ENCODE data around the gene GRAP2. TPM values are rescaled to one million over a fixed set of nuclear protein-coding genes. Genes with fewer than 3 reads are reported as not detected.
"Not testable (repeated sequence)": the region's sequence is repeated elsewhere in the genome, so short reads cannot be mapped to it uniquely, and the experiment has no call there.

Gene GRAP2
- total RNA-seq, 4 donors from 2014 or later: 3.8 to 10.5 (median 4.3) TPM

- H3K27ac ChIP-seq: no peak overlapping the region
- no peak overlapping the region for H3K4me3 ChIP-seq
- 62 to 66% methylated on average over 7 of the region's 7 CpGs for WGBS, 2 donors
- H3K9me3 ChIP-seq: peaks cover 0 to 4% (median 0%) of the 10 kb centered on the region in 4 donors
- no peaks in the 10 kb centered on the region for H3K4me1 ChIP-seq
- no peak for TF ChIP-seq CTCF (IDR thresholded peaks at IDR 0.05)
- TF ChIP-seq POLR2A (IDR thresholded peaks at IDR 0.05): no peak
- no peak for TF ChIP-seq EP300 (IDR thresholded peaks at IDR 0.05)
- H3K36me3 ChIP-seq: peaks cover 0 to 5% (median 0%) of the 10 kb centered on the region in 3 donors
- no peak for DNase-seq (ENCODE audit: low spot score in 2 of 2)
- H3K27me3 ChIP-seq: no peaks in the 10 kb centered on the region
These were observed 40.8 kb upstream of the GRAP2 start for GRCh38 chr22:39859903-39860588.

GRCh38 chr22:39868741-39869140 lies 32.1 kb upstream of the GRAP2 start:
- WGBS, 2 donors: 79 to 84% methylated on average over 1 of the region's 1 CpG
- Histone ChIP-seq H3K27me3 (no peaks in the 10 kb centered on the region), H3K4me1 (no peaks in the 10 kb centered on the region), H3K4me3 (no peak overlapping the region), H3K36me3 (no peaks in the 10 kb centered on the region), H3K9me3 (no peaks in the 10 kb centered on the region), H3K27ac (no peak overlapping the region)
- DNase-seq (ENCODE audit: low spot score in 2 of 2): no peak
- TF ChIP-seq POLR2A (IDR thresholded peaks at IDR 0.05) (no peak), CTCF (IDR thresholded peaks at IDR 0.05) (no peak), EP300 (IDR thresholded peaks at IDR 0.05) (no peak)

- not testable (repeated sequence) for H3K36me3 ChIP-seq; H3K4me3 ChIP-seq; H3K27ac ChIP-seq; H3K27me3 ChIP-seq; H3K4me1 ChIP-seq; DNase-seq (ENCODE audit: low spot score in 2 of 2); H3K9me3 ChIP-seq
- WGBS, 2 donors: 93 to 95% methylated on average over 2 of the region's 2 CpGs
These were observed 31.1 kb upstream of the GRAP2 start for GRCh38 chr22:39869797-39870196.

GRCh38 chr22:39871008-39871798 lies 29.7 kb upstream of the GRAP2 start:
- DNase-seq (ENCODE audit: low spot score in 2 of 2): no peak
- TF ChIP-seq EP300 (IDR thresholded peaks at IDR 0.05): no peak
- no peak for TF ChIP-seq CTCF (IDR thresholded peaks at IDR 0.05)
- TF ChIP-seq POLR2A (IDR thresholded peaks at IDR 0.05): no peak
- peak overlapping the region in 2 of 4 donors; percentile 31 to 44 for H3K27ac ChIP-seq
- no peaks in the 10 kb centered on the region for H3K36me3 ChIP-seq
- no peaks in the 10 kb centered on the region for H3K9me3 ChIP-seq
- no peaks in the 10 kb centered on the region for H3K4me1 ChIP-seq
- 58 to 60% methylated on average over 5 of the region's 5 CpGs for WGBS, 2 donors
- H3K4me3 ChIP-seq: no peak overlapping the region
- H3K27me3 ChIP-seq: no peaks in the 10 kb centered on the region

- no peak for DNase-seq (ENCODE audit: low spot score in 2 of 2)
- H3K4me3 ChIP-seq: no peak overlapping the region
- 90 to 95% methylated on average over 1 of the region's 1 CpG for WGBS, 2 donors
- no peaks in the 10 kb centered on the region for H3K27me3 ChIP-seq
- H3K36me3 ChIP-seq: no peaks in the 10 kb centered on the region
- no peaks in the 10 kb centered on the region for H3K4me1 ChIP-seq
- H3K9me3 ChIP-seq: no peaks in the 10 kb centered on the region
- H3K27ac ChIP-seq: no peak overlapping the region
- TF ChIP-seq POLR2A (IDR thresholded peaks at IDR 0.05) (no peak), CTCF (IDR thresholded peaks at IDR 0.05) (no peak), EP300 (IDR thresholded peaks at IDR 0.05) (no peak)
These were observed 28.3 kb upstream of the GRAP2 start for GRCh38 chr22:39872548-39872947.
